ENCODE data around the gene NARF. TPM values are rescaled to one million over a fixed set of nuclear protein-coding genes. Genes with fewer than 3 reads are reported as not detected.

NARF gene
- total RNA-seq, 4 donors from 2014 or later: 33.2 to 47.5 (median 40.2) TPM

GRCh38 chr17:82517230-82517865 is 58.8 kb downstream of the NARF start:
- Histone ChIP-seq H3K27ac (no peak overlapping the region), H3K4me1 (peaks cover 4 to 25% (median 4%) of the 10 kb centered on the region in 3 donors), H3K36me3 (no peaks in the 10 kb centered on the region), H3K9me3 (no peaks in the 10 kb centered on the region), H3K27me3 (no peaks in the 10 kb centered on the region), H3K4me3 (no peak overlapping the region)
- 73 to 75% methylated on average over 10 of the region's 10 CpGs for WGBS, 2 donors
- DNase-seq: no peak
- intact Hi-C loops (cut with DNase I): no loop called here
- no peak for TF ChIP-seq POLR2A (IDR thresholded peaks at IDR 0.05)
- TF ChIP-seq CTCF (IDR thresholded peaks at IDR 0.05): no peak

GRCh38 chr17:82518826-82519810 is 60.6 kb downstream of the NARF start, which contains the start of gene FOXK2:
Gene FOXK2, plus strand, starts transcription at chr17:82519732. Its CDS starts 157 bp downstream, at chr17:82519889.
- H3K27me3 ChIP-seq: no peaks in the 10 kb centered on the region
- no peaks in the 10 kb centered on the region for H3K36me3 ChIP-seq
- peaks cover 10 to 43% (median 11%) of the 10 kb centered on the region in 3 donors for H3K4me1 ChIP-seq
- H3K9me3 ChIP-seq: no peaks in the 10 kb centered on the region
- peak within 1 kb of the TSS; percentile 86 to 98 (median 96) for H3K27ac ChIP-seq
- 10 to 12% methylated on average over 15 to 19 of the region's 114 CpGs for WGBS, 2 donors
- TF ChIP-seq POLR2A (IDR thresholded peaks at IDR 0.05) (peak in 3 of 4 donors; percentile 28 to 87 (median 75)), CTCF (IDR thresholded peaks at IDR 0.05) (peak in 3 of 6 experiments; percentile 10 to 27 (median 21))
- DNase-seq: peak; percentile 28
- intact Hi-C loops (cut with DNase I): no loop called here
- H3K4me3 ChIP-seq: peak within 1 kb of the TSS; percentile 56 to 94 (median 82)

GRCh38 chr17:82519971-82520903 is 61.7 kb downstream of the NARF start:
- Histone ChIP-seq H3K9me3 (no peaks in the 10 kb centered on the region), H3K4me1 (peaks cover 18 to 54% (median 20%) of the 10 kb centered on the region in 3 donors), H3K27ac (peak overlapping the region; percentile 83 to 98 (median 96)), H3K4me3 (peak overlapping the region; percentile 56 to 94 (median 82)), H3K36me3 (no peaks in the 10 kb centered on the region), H3K27me3 (no peaks in the 10 kb centered on the region)
- TF ChIP-seq CTCF (IDR thresholded peaks at IDR 0.05): no peak
- no peak for TF ChIP-seq POLR2A (IDR thresholded peaks at IDR 0.05)
- WGBS, 2 donors: 0% methylated on average over 4 to 13 of the region's 94 CpGs
- intact Hi-C loops (cut with DNase I): no loop called here
- DNase-seq: no peak

- Histone ChIP-seq H3K27me3 (no peaks in the 10 kb centered on the region), H3K4me1 (peaks cover 39 to 90% (median 44%) of the 10 kb centered on the region in 3 donors), H3K4me3 (no peak overlapping the region), H3K36me3 (no peaks in the 10 kb centered on the region), H3K9me3 (no peaks in the 10 kb centered on the region), H3K27ac (peak overlapping the region in 3 of 4 donors; percentile 36 to 51 (median 45))
- intact Hi-C loops (cut with DNase I): no loop called here
- DNase-seq: no peak
- TF ChIP-seq POLR2A (IDR thresholded peaks at IDR 0.05): no peak
- no peak for TF ChIP-seq CTCF (IDR thresholded peaks at IDR 0.05)
- 15 to 31% methylated on average over 1 to 3 of the region's 4 CpGs for WGBS, 2 donors
Measured at GRCh38 chr17:82524540-82524939, 66.0 kb downstream of the NARF start.

All from esophagus squamous epithelium (tissue), 5 donors.